Pons (tissue), 1 donor: Measurements from ENCODE around the gene LTV1.
A peak's percentile ranks its signal among the peaks of the same experiment; 100 is the strongest.

Experiments
- DNase-seq: peaks from one replicate; pipeline ENCODE4 v3.0.0-alpha.2; 2016; ENCODE audit warnings: low spot score

The LTV1 gene

DNA sequence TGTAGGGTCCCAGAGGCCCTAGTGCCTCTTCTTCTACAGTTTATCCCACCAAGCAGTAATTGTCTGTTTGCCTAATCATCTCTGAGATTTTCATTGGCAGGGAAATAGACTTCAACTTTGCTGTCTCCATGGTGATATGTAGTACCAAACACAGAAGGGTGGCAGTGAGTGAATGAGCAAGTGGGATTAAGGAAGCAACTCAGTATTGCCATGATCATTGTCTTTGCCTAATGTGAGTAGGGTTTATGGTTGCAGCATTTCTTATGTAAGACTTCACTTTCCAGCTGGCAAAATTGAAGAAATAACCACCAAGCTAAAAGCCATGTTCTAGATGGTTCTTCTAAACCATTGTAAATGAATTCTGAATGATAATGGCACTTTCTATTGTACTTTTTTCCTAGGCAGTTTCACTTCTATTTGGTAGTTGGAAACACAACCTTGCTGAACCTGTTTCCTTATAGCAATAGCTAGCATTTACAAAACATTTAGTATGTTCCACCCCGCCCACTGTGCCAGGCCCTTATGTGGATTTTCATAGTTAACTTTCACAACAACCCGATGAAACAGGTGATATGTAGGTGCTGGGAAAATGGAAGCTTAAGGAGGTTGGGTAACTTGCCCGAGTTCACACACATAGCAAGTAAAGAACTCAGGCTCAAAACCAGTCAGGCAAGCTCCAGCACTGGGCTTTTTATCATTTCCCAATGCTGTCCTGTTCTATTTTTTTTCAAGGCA is 53.2 kb downstream of the LTV1 start:
- DNase-seq = no peak

DNA sequence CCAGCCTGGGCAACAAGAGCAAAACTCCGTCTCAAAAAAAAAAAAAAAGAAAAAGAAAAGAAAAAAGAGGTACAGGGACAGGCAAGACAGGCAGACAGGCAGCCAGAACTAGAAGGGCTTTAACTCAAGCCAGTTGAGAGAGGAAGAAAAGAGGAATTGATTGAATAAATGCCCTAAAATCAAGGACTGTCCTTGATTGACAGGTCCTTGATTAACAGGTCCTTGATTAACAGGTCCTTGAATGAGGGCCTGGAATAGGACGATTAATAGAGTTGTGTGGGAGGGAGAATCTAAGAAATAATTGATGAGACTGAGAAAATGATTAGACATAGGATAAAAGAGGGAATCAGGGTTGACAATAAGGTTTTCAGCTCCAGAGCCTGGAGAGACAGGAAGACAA is 57.2 kb downstream of the LTV1 start:
- DNase-seq = no peak

DNA sequence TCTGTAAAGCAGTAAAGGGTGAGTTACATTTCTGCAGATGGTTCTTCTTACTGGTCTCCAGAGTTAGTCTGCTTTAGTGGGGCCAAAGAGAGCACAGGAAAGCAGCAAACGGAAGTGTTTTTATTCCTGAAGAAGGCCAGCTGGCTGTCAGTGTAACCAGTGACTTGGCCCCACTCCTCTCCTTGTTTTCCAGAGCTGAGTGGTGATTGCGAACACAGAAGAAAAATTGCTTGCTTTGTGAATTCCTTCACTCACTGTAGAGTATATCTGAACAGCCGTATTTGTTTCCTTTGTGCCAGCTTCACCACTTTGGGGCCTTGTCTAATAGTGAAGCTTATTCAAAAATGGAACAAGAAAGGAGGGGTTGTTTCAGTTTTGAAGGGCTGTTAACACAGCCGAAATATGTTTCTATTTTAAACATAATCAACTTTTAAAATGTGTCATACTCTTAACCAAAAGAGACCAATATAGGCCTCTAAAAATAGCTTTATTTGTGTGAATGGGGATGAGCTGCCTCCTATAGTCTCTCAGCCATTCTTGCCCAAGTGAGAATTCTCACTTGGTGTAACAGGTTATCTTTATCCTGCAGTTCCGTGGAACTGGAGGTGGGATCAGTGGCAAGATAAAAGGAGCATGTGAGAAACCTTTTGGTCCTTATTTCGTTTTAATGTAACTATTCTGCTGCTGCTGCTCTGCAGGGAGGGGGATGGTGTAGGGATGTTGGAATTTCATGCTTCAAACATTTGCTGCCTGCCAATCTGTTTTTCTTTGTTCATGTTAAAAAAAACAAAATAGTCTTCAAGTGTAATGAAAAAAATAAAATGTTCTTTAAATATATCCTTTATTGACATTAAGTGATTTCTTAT is 59.0 kb downstream of the LTV1 start:
- peak; percentile 43 for DNase-seq

DNA sequence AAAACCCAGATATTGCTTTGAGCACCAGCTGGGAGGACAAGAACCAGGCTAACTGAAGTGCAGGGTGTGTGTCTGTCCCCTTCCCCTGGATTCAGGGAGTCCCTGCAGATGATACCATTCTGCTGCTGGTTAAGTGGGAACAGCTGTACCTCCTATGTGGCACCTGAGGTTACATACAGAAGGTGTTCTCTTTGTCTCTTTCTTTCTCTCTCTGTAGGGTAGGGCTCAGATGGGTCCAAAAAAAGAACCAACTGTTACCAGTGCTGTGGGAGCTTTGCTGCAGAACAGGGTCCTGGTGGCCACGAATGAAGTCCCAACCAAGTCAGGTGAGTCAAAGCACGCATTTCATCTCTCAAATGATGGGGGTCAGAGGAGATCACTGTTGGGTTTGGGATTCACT is 59.7 kb downstream of the LTV1 start:
- DNase-seq = no peak

DNA sequence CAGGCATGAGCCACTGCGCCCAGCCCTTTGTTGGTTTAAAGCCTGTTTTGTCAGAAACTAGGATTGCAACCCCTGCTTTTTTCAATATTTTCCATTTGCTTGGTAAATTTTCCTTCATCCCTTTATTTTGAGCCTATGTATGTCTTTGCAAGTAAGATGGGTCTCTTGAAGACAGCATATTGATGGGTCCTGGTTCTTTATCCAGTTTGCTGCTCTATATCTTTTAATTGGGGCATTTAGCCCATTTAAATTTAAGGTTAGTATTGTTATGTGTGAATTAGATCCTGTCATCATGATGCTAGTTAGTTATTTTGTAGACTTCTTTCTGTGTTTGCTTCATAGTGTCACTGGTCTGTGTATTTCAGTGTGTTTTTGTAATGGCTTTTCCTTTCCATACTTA is 67.9 kb downstream of the LTV1 start:
- DNase-seq = no peak

DNA sequence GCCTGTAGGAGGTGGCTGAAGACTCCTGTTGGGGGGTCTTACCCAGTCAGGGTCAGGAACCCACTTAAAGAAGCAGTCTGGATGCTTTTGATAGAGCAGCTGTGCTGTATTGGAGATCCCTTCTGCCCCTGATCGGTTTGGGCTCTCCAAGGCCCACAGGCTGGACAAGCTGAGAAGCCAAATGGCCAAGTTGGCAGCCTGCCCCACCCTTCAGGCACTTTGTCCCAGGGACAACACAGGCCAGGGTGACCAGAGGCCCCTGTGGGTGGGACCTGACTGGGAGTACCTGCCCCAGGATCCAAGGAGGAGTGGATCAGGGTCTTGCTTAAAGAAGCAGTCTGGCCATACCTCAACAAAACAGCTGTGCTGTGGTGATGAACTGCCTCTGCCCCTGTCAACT is 69.5 kb downstream of the LTV1 start:
- DNase-seq = no peak
